GM18498 (cell line): ENCODE results near the gene FAM149B1.

Experiments
- ATAC-seq: cut with Tn5 transposase; IDR thresholded peaks from one replicate; pipeline ENCODE4 v1.9.1; 2021; ENCODE audit warnings: mild to moderate bottlenecking, moderate library complexity; ENCODE audit not compliant: unreplicated experiment

FAM149B1 gene

GRCh38 chr10:73264423-73264822 is 96.5 kb downstream of the FAM149B1 start:
- no peak for ATAC-seq

GRCh38 chr10:73281097-73281496 is 113.2 kb downstream of the FAM149B1 start:
- ATAC-seq = no peak

GRCh38 chr10:73287441-73287840 is 119.5 kb downstream of the FAM149B1 start:
- no peak for ATAC-seq

- no peak for ATAC-seq
Measured at GRCh38 chr10:73289958-73290357, 122.0 kb downstream of the FAM149B1 start.

- ATAC-seq = no peak
Measured at GRCh38 chr10:73293461-73293860, 125.5 kb downstream of the FAM149B1 start.
